HG02938 (cell line): ENCODE results near the gene MICAL2.

Experiments
- ATAC-seq: cut with Tn5 transposase; IDR thresholded peaks from one replicate; pipeline ENCODE4 v1.9.1; 2021; ENCODE audit warnings: mild to moderate bottlenecking, moderate library complexity; ENCODE audit not compliant: unreplicated experiment

Gene MICAL2

DNA sequence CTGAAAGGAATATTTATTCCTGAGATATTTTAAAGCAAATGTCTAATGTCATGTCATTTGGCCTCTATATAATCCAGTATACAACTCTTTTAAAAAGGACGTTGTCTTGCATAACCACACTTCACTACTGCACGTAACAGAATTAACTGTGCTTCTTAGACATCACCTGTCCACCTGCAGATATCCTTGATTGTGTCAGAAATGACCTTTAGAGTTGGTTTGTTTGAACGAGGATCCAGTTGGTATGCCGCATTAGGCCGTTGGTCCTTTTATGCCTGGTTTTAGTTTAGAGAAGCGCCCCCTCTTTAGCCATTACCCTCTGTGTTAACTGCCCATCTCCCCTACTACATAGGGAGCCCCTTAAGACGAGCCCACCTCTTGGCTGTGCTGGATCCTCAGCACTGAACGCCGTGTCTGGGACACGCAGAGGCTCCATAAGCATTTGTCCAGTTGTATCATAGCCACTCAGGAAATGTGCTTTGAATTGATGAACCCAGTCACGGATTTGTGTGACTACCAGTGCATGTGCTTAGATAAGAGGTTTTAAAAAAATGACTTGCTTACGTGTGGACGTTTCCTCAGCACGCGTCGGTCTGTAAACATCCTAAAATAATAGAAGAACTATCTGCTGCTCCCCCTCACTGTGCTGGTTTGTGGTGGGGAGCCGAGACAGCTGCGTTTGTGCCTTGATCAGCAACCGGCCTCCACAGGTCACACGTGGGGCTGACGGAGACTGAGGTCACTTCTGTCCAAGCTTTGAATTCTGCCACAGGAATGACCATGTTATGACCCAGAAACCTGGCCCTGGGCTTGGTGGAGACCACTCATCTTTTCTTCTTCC is 4.0 kb downstream of the MICAL2 start:
- no peak for ATAC-seq

DNA sequence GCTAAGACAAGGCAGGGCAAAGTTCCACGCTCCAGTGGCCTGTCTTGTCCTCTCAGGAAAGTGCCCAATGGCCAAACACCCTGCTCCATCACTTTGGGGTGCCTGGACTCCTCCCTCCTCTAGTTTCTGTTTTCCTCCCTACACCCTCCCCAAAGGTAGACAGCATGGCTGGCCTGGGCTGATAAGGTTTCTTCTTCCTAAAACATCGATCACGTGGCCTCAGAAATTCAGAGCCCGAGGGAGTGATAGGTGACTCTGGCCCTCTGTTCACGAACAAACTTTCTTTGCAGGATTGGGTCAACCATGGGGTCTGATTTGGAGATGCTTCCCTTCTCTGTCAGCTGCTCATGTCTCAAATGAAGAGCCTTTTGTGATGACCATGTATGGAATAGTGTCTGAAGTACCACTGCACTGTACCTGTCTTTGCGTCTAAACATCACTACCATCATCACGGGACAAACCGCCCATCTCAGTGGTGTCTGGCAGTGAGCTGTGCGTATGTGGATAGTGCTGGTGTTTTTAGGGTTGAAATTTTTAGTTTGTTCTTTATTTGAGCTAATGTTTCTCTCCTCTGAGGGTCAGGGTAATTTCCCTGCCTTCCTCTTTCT is 6.1 kb downstream of the MICAL2 start:
- no peak for ATAC-seq

DNA sequence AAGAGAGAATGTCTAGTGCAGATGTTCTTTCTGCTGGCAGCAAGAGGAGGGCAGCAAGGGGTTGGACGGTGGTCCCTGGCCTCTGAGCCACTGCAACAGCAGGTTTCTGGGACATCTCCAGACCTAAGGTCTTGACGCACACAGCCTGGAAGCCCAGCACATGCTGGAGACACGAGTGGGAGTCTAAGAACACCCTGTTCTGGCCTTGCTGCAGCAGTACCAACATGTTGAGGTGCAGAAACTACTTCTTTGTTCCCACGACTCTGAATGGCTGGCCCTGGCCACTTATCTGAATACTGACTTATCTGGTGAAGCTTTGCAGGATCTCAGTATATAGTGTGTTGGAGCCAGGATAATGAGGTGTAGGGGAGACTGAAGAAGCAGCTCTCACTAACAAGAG is 6.8 kb downstream of the MICAL2 start:
- ATAC-seq: no peak

DNA sequence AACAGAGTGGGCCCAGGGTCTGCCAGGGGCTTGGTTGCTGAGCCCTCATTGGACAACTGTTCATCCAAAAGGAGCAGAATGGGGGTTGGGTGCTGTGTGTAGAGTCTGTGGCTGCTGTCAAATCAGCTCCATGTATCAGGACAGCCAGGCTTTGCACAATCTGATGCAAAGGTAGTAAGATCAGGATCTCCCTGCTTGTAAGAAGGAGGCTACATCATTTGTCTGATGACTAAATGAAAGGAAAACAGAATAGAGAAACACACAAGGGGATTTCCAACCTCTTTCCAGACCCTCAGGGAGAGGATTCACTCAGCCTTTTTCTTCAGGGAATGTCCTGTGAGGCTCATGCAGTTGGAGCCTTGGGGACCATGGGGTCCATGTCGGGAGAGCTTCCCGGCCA is 7.2 kb downstream of the MICAL2 start:
- no peak for ATAC-seq

DNA sequence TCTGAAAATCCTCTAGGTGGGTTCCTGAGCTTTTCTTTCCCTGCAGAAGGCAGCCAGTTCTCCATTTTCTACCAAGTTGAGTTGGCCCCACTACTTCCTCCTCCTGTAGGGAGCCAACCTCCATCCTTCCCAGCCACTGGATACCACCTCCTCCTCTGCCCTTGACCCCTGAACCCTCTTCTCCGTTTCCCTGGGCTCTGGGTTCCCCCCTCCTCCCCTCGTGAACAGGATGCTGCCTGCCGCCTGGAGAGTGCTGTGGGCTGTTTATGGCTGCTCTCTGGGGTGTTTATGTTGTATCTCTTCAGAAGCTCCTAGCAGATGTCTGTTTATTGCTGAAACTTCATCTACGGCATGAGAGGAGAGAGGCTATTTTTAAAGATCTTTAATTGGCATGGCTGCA is 8.6 kb downstream of the MICAL2 start:
- no peak for ATAC-seq

DNA sequence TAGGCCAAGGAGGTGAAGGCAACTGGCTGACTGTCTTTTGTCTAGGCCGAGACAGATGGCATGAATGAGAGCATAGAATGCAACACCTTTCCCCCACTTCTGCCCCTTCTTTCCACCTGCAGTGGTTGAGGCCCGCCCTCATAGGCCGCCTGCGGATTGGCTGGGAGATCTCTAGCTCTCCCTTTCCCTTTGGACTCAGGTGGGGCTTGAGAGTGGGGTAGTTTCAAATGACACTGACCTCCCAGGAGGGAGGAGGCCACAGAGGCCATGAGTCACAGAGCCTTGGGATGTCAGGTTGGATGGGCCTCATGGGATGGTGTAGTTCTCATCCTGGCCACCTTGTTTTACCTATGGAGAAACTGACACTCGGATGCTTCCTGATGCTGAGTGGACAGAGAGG is 9.1 kb downstream of the MICAL2 start:
- no peak for ATAC-seq

DNA sequence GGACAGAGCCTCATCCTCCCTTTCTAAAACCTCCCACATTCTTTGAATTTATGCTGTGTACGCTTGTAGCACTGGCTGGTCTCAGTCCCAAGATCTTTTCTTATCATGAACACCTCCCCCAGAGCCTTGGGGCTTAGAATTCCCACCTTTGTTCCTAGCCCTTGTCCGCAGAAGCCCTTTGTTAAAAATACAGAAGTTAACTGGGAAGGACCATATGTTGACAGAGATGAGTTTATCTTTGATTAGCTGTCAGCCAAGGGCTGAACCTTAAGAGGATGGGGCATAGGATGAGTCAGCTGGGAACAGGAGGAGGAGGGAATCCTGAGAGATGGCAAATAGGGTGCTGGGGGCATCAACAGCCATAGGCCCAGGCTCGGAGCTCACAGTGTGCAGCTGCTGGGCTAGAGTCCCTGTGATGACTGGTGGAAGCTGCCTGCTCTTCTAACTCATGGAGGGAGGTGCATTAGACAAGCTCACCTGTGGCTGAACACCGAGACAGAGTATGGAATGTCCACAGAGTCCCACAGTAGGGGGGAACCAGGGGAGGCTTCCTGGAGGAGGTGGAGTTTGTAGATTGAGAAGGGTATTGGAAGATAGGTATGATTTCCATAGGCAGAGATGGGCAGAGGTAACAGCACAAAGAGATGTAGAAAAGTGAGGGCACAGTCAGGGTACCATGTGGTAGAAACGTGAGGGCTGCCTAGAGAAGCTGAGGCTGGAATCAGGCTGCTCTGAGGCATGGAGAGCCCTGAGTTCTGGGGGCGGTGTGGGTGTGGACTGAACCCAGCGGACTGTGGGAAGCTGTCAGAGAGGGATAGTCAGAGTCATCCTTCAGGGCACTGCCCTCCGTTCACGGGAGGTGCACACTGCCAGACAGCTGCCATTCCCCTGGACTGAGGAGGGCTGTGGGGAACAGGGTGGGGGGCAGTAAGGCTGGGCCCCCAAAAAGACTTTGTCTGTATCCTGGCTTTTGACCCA is 9.9 kb downstream of the MICAL2 start:
- no peak for ATAC-seq

DNA sequence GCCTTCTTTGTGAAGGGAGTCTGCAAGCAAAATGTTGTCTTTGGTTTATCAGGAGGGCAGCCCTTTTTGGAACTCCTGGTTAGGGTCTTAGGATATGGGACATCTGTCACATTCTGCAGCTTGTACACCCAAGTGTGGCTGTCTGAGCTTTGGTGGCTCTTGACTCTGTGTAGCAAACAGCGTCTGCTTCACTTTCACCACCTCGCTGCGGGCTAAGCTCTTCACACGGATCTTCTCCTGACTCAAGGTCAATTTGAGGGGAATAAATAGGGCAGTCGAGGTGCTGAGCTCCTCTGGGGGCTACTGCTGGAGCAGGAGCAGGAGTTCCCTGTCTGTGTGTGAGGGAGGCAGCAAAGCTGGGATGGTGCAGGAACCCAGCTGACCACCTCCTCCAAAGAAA is 10.6 kb downstream of the MICAL2 start:
- no peak for ATAC-seq

DNA sequence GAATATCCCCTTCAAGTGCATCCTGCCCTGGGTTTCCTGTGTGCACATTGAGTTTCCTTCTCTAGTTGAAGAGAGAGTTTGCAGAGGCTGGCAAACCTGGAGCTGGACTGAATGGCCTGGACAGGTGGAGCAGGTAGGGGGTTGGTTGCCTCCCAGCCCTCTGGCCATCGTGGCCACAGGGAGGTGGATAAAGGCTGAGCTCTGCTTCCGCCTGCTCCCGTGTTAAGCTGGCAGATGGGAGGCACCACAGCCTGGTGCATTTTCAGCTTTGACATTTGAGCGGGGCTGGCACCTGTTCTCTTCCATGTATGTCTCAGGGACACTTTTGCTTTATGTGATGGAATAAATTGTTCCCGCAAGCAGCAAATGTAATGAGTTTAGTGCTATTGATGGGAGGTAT is 11.1 kb downstream of the MICAL2 start:
- no peak for ATAC-seq

DNA sequence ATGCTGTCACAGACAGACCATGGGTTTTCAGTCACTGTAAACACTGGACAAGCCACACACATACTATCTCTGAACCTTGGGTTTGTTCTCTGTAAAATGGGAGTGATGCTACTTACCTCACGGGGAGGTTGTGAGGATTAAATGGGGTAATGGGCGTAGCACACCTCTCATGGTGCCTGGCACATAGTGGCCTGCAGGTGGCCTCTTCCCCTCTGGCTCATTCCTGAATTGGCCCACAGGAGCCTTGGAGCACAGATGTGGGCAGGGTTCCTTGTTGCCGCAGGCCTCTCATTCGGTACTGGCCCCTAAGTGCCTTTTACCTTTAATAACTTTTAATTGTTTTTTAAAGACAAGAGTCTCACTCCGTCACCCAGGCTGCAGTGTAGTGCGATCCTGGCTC is 11.7 kb downstream of the MICAL2 start:
- no peak for ATAC-seq

DNA sequence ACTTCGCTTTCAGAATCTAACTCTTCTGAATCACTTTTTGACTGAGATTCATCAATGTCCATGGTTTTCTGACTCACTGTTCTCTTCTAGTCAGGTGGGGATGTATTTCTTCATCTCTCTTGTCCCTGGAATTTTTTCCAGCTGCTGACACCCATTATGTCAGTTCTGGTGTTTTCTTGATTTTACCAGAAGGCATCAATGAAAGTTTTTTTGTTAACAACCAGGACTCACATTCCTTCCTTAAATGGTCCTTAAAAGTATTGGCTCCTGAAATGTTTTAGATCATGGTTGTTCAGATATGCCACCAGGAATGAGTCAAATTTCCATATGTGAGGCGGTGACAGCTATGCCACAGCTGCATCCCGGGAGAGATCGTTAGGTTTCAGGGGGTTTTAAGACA is 12.9 kb downstream of the MICAL2 start:
- ATAC-seq: no peak

DNA sequence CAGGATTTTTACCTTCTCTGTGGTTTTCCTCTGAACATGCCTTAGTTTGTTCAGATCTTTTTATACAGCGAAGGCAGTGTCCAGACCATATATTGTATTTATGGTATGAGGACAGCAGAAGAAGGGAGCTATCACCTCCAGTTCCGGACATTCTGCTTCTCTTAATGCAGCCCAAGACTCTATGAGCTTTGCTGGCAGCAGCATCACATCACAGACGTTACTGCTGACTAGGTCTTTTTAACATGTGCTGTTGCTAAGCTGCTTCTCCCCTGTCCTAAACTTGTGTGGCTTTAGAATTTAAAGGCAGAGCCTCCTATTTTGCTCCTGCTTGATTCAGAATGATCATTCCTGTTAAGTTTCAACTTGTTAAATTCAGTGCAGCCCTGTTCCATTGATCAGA is 13.4 kb downstream of the MICAL2 start:
- no peak for ATAC-seq

DNA sequence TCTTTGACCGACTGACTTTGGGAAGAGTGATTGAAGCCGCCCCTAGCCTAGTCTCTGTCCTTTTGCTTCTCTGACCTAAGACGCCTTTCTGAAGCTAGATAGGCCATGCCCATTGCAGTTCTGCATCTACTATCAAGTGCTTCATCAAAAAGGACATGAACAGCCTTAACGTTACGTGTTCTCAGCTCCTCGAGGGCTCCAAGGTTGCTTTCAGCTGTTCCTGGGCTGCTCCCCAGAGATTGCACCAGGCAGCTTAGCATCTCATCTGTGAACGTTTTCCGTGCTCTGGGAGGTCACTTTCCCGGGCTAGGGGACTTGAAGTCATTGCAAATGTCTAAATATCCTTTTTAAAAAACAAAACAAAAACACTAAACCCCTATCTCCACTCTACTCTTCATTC is 13.9 kb downstream of the MICAL2 start:
- no peak for ATAC-seq

DNA sequence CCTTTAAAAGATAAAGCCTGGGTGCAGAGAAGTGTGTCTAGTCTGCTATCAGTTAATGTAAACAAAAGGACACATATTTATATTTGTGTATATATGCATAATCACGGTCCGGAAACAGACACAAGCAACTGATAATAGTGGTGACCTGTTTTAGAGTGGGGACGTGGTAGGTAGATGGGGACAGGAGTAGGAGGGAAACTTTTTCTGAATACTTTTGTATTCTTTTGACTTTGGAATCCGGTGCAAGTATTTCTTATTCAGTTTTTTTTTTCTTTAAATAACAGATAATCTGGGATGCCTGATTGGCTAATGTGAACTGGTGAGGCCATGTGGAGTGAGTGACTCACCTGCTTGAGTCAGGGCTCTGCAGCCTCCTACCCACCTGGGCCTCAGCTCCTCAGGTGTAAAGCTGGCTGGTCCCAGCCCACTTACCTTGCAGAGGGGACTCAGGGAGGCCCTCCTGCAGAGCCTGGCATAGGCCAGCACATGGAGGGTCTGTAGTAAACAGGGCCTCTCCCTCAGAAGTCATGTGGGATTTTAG is 15.3 kb downstream of the MICAL2 start:
- ATAC-seq: no peak

DNA sequence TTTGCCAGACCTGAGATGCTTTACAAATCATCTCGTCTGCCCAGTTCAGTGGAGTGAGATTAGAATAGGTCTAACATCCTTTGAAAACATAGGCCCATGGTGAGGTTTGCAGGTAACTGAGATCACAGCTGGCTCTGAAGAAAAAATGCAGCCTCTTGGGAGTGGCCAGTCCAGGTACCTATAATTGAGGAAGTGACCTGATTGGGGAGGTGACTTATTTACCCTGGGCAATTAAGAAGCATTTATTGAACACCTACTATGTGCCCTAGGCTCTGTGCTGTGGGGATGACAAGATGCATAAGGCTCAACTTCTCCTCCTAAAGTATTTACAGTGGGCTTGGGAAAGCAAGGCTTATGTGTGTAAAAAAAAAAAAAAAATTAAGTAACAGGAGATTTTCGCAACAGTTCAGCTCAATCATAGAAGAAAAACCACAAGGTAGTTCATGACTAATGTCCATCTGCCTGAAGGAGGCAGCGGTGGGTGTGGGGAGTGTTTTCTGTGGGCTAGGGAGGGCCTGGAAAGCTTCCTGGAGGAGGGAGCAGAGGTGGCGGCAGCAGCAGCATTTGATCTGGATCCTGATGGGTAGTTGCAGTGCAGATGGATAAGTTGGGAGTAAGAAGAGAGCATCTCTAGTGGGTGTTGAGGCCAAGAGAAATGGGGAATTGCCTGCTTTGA is 16.1 kb downstream of the MICAL2 start:
- ATAC-seq: no peak

DNA sequence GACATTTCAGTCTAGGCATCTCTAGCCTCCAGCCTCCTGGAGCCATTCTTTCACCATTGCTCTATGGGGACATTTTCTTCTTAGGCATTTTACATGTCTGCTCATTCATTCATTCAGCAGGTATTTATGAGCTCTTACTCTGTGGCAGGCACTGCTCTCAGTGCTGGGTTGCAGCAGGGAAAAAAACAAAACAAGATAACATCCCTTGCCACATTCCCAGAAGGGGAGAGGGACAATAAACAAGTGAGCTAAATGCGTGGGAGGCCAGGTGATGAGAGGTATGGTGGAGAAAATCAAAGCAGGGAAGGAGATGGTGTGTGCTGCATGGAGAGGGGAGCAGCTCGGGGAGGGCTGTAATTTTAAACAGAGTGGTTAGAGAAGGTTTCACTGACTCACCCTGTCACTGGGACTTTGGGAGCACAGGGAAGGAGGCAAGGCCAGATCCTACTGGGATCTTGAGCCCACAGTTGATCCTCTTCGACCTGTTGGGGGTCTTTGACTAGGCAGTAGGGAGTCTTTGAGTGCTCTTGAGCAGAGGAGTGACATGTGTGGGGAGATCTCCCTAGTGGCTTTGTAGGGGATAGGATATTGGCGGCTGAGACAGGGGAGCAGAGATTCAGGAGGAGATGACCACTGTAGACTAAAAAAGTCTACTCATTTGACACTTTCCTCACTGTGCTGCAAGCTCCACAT is 17.0 kb downstream of the MICAL2 start:
- ATAC-seq: no peak

DNA sequence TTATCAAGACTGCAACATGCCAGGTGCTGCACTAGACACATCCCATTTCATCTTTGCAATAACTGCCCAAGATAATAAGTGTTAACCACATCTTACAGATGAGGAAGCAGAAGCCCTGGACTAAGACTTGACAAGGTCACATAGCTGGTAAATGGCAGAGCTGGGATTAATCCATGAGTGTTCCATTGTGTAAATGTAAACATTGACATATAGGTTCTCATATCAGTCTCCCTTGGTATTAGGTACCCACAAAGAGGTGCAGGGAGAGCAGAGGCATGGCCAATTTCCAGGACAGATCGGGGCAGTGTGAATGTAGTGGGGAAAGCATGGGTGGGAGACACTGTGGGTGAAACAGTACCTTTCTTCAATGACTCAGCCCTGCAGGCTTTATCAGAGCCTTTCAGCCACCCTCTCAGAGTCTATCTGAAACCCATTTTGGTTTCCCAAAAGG is 17.9 kb downstream of the MICAL2 start:
- ATAC-seq: no peak

DNA sequence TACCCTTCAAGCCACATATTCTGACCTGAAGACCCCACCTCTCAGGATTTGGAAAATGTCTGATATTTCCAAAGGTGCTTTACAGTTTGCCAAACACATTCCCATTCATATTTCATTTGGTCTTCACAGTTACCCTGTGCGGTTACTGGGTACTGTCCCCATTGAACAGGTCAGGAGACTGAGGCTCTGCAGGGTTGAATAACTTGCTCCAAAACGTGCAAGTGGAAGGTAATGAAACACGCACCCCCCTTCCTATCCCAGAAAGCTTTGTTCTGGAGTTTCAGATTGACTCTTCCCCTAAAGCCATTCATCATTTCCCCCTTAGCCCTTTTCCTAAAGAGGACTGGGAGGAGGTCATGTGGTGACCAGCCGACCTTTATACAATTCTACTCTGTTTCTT is 18.8 kb downstream of the MICAL2 start:
- no peak for ATAC-seq

DNA sequence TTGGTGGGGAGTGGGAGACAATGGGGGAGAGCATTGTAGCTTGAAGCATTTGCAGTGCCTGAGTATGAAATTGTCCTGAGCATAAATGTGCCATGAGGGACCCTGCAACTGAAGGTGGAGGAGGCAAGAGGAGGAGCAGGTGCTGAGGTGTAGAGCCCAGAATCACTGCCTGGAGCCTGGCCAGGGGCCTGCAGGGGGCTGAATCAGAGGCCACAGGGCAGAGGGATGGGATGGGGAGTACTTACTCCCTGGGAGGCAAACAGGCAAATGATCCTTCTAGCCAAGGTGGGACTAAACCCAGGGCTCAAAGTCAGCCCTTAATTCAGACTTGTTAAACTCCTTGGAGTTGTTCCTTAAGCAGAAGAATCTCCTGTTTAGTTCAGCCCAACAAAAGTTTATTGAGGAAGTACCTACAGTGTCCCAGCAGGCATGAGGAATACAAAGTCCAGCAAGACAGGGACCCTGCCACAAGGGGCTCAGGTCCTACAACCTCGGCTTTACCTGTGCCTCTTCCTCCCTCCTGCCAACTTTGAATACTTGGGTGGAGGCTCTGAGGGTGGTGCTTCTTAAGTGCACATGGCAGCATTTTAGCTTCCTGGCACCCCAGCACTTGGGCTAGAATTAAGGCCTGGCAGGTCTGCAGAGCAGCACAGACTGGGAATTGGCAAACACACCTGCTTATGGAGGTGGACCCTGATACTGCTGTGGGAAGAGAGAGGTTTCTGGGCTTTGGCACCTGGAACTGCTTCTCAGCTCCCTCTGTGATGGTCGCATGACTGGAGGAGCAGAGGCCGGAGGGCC is 20.0 kb downstream of the MICAL2 start:
- ATAC-seq: no peak
